GM12878 (cell line): ENCODE data around the gene FRYL. TPM values are rescaled to one million over a fixed set of nuclear protein-coding genes. Genes with fewer than 3 reads are reported as not detected.
"Not testable (repeated sequence)": the region's sequence is repeated elsewhere in the genome, so short reads cannot be mapped to it uniquely, and the experiment has no call there.

Experiments
- ATAC-seq: fragments of 200-7000 bp; cut with Tn5 transposase; 3 replicates; pipeline ENCODE4 v1.9.1; 2020; ENCODE audit warnings: mild to moderate bottlenecking, moderate library complexity
- BruUV-seq: library from RNA; stranded (reverse); fragments of 400-500 nt; replicated peaks from 2 replicates; lab custom pipeline; 2021; lab: Mats Ljungman, UMichigan
- CTCF ChIA-PET: fragments of 300-600 bp; sonication (Branson Sonifier 250); formaldehyde crosslinking; extraction: SDS; loops from one replicate; lab custom pipeline; 2021; ENCODE audit warnings: inconsistent platforms; lab: Yijun Ruan, JAX
- POLR2A ChIA-PET: fragments of 350-600 bp; formaldehyde crosslinking; extraction: SDS; loops from one replicate; lab custom pipeline; 2021; ENCODE audit warnings: inconsistent platforms; lab: Charles Lee
- RAD21 ChIA-PET: fragments of 300-600 bp; sonication (Branson Sonifier 250); formaldehyde crosslinking; loops from one replicate; lab custom pipeline; 2023; ENCODE audit warnings: antibody characterized with exemption; ENCODE audit not compliant: unreplicated experiment; lab: Charles Lee
- SMC1A ChIA-PET: fragments of 300-600 bp; sonication (Branson Sonifier 250); formaldehyde crosslinking; loops from one replicate; lab custom pipeline; 2023; ENCODE audit not compliant: unreplicated experiment, uncharacterized antibody; lab: Charles Lee
- DNase-seq: peaks from one replicate; pipeline ENCODE4 v3.0.0-alpha.2; 2011; ENCODE audit warnings: low read depth, low spot score
- FAIRE-seq: peaks from 3 replicates; lab custom pipeline; 2011; peaks lifted over from hg19 to GRCh38; lab: Jason Lieb, UNC
- H2AFZ ChIP-seq: 2 replicates; pipeline ENCODE4 v1.6.0; 2011; ENCODE audit warnings: low read depth, low read length, control low read depth; ENCODE audit not compliant: control insufficient read depth
- H3K27ac ChIP-seq: 2 replicates; pipeline ENCODE4 v1.5.1; 2011; ENCODE audit warnings: control low read depth; ENCODE audit not compliant: control insufficient read depth, insufficient read depth
- H3K27me3 ChIP-seq, 2 experiments: replicated peaks in 1 of 2; 2 replicates each; pipeline versions ENCODE4 v1.6.0 to v1.6.1; 2011; ENCODE audit warnings: low read length in 1 of 2; ENCODE audit not compliant: control insufficient read depth in 2 of 2, insufficient read depth in 2 of 2
- H3K36me3 ChIP-seq, 2 experiments: 2 replicates each; pipeline ENCODE4 v1.5.1; 2011; ENCODE audit warnings: low read length in 1 of 2; ENCODE audit not compliant: control insufficient read depth in 2 of 2, insufficient read depth in 2 of 2
- H3K4me1 ChIP-seq: 2 replicates; pipeline ENCODE4 v1.6.1; 2011; ENCODE audit warnings: mild to moderate bottlenecking, low read length, moderate library complexity, mixed read lengths; ENCODE audit not compliant: control insufficient read depth, insufficient read depth
- H3K4me2 ChIP-seq: 2 replicates; pipeline ENCODE4 v1.6.0; 2011; ENCODE audit warnings: control low read depth; ENCODE audit not compliant: control insufficient read depth, insufficient read depth
- H3K4me3 ChIP-seq: fragments of 200-600 bp; sonication (generic); 2 replicates; pipeline ENCODE4 v1.5.1; 2016
- H3K79me2 ChIP-seq: 2 replicates; pipeline ENCODE4 v1.6.0; 2011; ENCODE audit warnings: low read length; ENCODE audit not compliant: control insufficient read depth, insufficient read depth
- H3K9ac ChIP-seq: 2 replicates; pipeline ENCODE4 v1.8.0; 2011; ENCODE audit warnings: low read length, control low read depth, mixed read lengths; ENCODE audit not compliant: control insufficient read depth, insufficient read depth
- H3K9me3 ChIP-seq: replicated peaks from 3 replicates; pipeline ENCODE4 v1.5.1; 2011; ENCODE audit warnings: mild to moderate bottlenecking, low read length; ENCODE audit not compliant: control insufficient read depth, insufficient read depth
- H4K20me1 ChIP-seq: 2 replicates; pipeline ENCODE4 v1.6.0; 2011; ENCODE audit not compliant: control insufficient read depth, insufficient read depth
- ASH2L ChIP-seq: fragments of 300-600, 200-600 bp; sonication (generic); IDR thresholded peaks from 2 replicates; pipeline ENCODE4 v1.6.1; 2017; ENCODE audit warnings: low read depth, mild to moderate bottlenecking, borderline replicate concordance
- BHLHE40 ChIP-seq, 2 experiments: fragments of 450-650 bp in 1 of 2; IDR thresholded peaks; 2 replicates each; pipeline ENCODE4 v1.6.1; 2011 to 2017; ENCODE audit warnings: low read depth in 2 of 2, borderline replicate concordance in 1 of 2, improper control_type of control experiment in 1 of 2, low read length in 1 of 2, mild to moderate bottlenecking in 1 of 2
- ESRRA ChIP-seq: IDR thresholded peaks from 2 replicates; pipeline ENCODE4 v1.6.1; 2012; ENCODE audit warnings: mild to moderate bottlenecking, low read length, improper control_type of control experiment
- HDGF ChIP-seq: fragments of 450-650 bp; IDR thresholded peaks from 2 replicates; pipeline ENCODE4 v1.6.1; 2016; ENCODE audit warnings: antibody characterized with exemption
- MYC ChIP-seq: IDR thresholded peaks from 2 replicates; pipeline ENCODE4 v1.6.1; 2011; ENCODE audit warnings: mild to moderate bottlenecking, low read length, moderate library complexity, inconsistent platforms; ENCODE audit not compliant: insufficient read depth, insufficient replicate concordance, insufficient read length, severe bottlenecking
- NBN ChIP-seq: fragments of 450-650 bp; IDR thresholded peaks from 2 replicates; pipeline ENCODE4 v1.6.1; 2016
- NFIC ChIP-seq: IDR thresholded peaks from 2 replicates; pipeline ENCODE4 v1.6.1; 2012; ENCODE audit warnings: low read depth, mild to moderate bottlenecking, inconsistent platforms, low read length, moderate library complexity
- NFXL1 ChIP-seq: fragments of 450-650 bp; IDR thresholded peaks from 2 replicates; pipeline ENCODE4 v1.6.1; 2017; ENCODE audit warnings: antibody characterized with exemption, mild to moderate bottlenecking, borderline replicate concordance
- RB1 ChIP-seq: fragments of 450-650 bp; formaldehyde crosslinking; IDR thresholded peaks from 2 replicates; pipeline ENCODE4 v1.6.1; 2017; ENCODE audit warnings: mild to moderate bottlenecking, borderline replicate concordance
- SMAD5 ChIP-seq: IDR thresholded peaks from 2 replicates; pipeline ENCODE4 v1.6.1; 2016; ENCODE audit warnings: antibody characterized with exemption, low read depth
- SREBF1 ChIP-seq: IDR thresholded peaks from 2 replicates; pipeline ENCODE4 v1.6.1; 2012; ENCODE audit warnings: mild to moderate bottlenecking, low read length
- USF2 ChIP-seq: IDR thresholded peaks from 2 replicates; pipeline ENCODE4 v1.6.1; 2011; ENCODE audit warnings: low read depth, low read length, improper control_type of control experiment, borderline replicate concordance
- WGBS: methylation state at CpG from one replicate; pipeline ENCODE4 v1.1.6; 2016; ENCODE audit warnings: low lambda C conversion rate; ENCODE audit not compliant: insufficient replicate concordance, insufficient coverage; ENCODE audit errors: missing lambda C conversion rate; 5-methylcytosine and 5-hydroxymethylcytosine counted together
- in situ Hi-C: fragments of 300-500 bp; cut with MboI; formaldehyde crosslinking; loops from 9 replicates; pipeline ENCODE4 v1.14.3; 2018; ENCODE audit warnings: mixed read lengths
- intact Hi-C: fragments of 100-400 bp; cut with micrococcal nuclease; formaldehyde crosslinking; loops from one replicate; pipeline ENCODE4 v1.14.2; 2022; ENCODE audit not compliant: unreplicated experiment
- polyA plus RNA-seq, 11 experiments: library from polyadenylated mRNA; depleted of rRNA in 4 of 11; unstranded in 6 of 11; stranded (reverse) in 5 of 11; fragments of >200 nt; fragmentation: Nextera tagmentation in 4 of 11; fragmentation: Illumina TruSeq in 1 of 11; extraction: Ambion mirVana in 4 of 11; extraction: Trizol in 1 of 11; gene quantifications; 1 replicate in 1 of 11; 2 replicates in 10 of 11; pipeline versions ENCODE4 v1.2.1 to v1.2.3, GENCODE V29; 2011 to 2016; ENCODE audit warnings: inconsistent platforms in 2 of 11, missing spikeins in 2 of 11, low read depth in 1 of 11
- total RNA-seq, 4 experiments: library from RNA; depleted of rRNA in 3 of 4; stranded (reverse); fragments of >200 nt in 3 of 4; fragmentation: Illumina TruSeq in 1 of 4; extraction: Trizol in 1 of 4; gene quantifications; 2 replicates each; pipeline versions ENCODE4 v1.2.1 to v1.2.3, GENCODE V29; 2013 to 2021

FRYL gene
- total and polyA plus RNA-seq, 10 of the 15 experiments (the other 5 are each of a cell fraction or from before 2014, with no cell fraction given): 10.3 to 50.6 (median 28.7) TPM

- no peak overlapping the region for H3K9ac ChIP-seq
- WGBS: 97% methylated on average over 3 of the region's 3 CpGs
- no peaks in the 10 kb centered on the region; a peak in 1 of 4 replicates for H3K36me3 ChIP-seq
- DNase-seq (no peak), ATAC-seq (no peak), FAIRE-seq (no peak)
- BruUV-seq: no TSS peak
- intact Hi-C loops (no loop called here), in situ Hi-C loops (no loop called here)
- no peak for TF ChIP-seq ESRRA
- no peak for TF ChIP-seq USF2
- no peak for TF ChIP-seq SREBF1
- no peak for TF ChIP-seq NFIC
- TF ChIP-seq ASH2L: no peak
- TF ChIP-seq RB1: no peak
- no peak for TF ChIP-seq SMAD5
- no peak for TF ChIP-seq HDGF
- TF ChIP-seq BHLHE40 (IDR thresholded peaks at IDR 0.05; ENCODE audit: borderline replicate concordance in 1 of 2, low read depth in 2 of 2, low read length in 1 of 2): no peak
- no peak for TF ChIP-seq NFXL1
- no peak for TF ChIP-seq NBN
- no peak for TF ChIP-seq MYC
- H3K4me2 ChIP-seq: no peak overlapping the region
- H3K79me2 ChIP-seq: peaks cover 6% of the 10 kb centered on the region
- H4K20me1 ChIP-seq: no peaks in the 10 kb centered on the region
- no peaks in the 10 kb centered on the region for H3K27me3 ChIP-seq
- no peak overlapping the region for H3K4me3 ChIP-seq
- ChIA-PET SMC1A (interaction anchor here (1.1 kb wide), 1 partner anchor 14 kb away, joined by 4 read pairs; no protein-coding TSS in a partner anchor), POLR2A (no interaction called here), CTCF (interaction anchor here (0.6 to 1.0 kb wide), 2 partner anchors 14 to 89 kb away, joined by 3 to 5 read pairs; no protein-coding TSS in a partner anchor), RAD21 (interaction anchor here (0.7 kb wide), 1 partner anchor 12 kb away, joined by 3 read pairs; no protein-coding TSS in a partner anchor)
- peaks cover 13% of the 10 kb centered on the region for H3K4me1 ChIP-seq
- H3K27ac ChIP-seq: no peak overlapping the region
- no peak overlapping the region for H2AFZ ChIP-seq
- no peaks in the 10 kb centered on the region for H3K9me3 ChIP-seq
These were observed 140.3 kb downstream of the FRYL start for GRCh38 chr4:48639807-48640206.

DNA sequence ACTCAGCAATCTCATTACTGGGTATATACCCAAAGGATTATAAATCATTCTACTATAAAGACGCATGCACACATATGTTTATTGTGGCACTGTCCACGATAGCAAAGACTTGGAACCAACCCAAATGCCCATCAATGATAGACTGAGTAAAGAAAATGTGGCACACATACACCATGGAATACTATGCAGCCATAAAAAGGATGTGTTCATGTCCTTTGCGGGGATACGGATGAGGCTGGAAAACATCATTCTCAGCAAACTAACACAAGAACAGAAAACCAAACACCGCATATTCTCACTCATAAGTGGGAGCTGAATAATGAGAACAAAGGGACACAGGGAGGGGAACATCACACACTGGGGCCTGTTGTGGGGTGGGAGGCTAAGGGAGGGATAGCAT, 141.5 kb downstream of the FRYL start:
- ATAC-seq, FAIRE-seq, RAD21 ChIA-PET: not testable (repeated sequence)

More for the DNA sequence above, 141.5 kb downstream of the FRYL start:
- peaks cover 14% of the 10 kb centered on the region for H3K4me1 ChIP-seq
- H3K4me3 ChIP-seq, H3K27ac ChIP-seq, H2AFZ ChIP-seq, H3K4me2 ChIP-seq, POLR2A ChIA-PET, H3K9ac ChIP-seq, CTCF ChIA-PET, intact Hi-C loops, H3K36me3 ChIP-seq, H4K20me1 ChIP-seq, SMC1A ChIA-PET, in situ Hi-C loops, H3K79me2 ChIP-seq, BruUV-seq, DNase-seq, H3K9me3 ChIP-seq, H3K27me3 ChIP-seq: not testable (repeated sequence)
- WGBS: 100% methylated on average over 5 of the region's 5 CpGs
